Ovary (tissue), 3 donors: Measurements from ENCODE around the gene OXTR.

ENCODE experiments used
- CTCF ChIP-seq, 3 donors: fragments of 450-650 bp in 2 of 3; fragments of 200-600 bp in 1 of 3; IDR thresholded peaks; one replicate each; pipeline versions ENCODE4 v1.5.1 to v1.8.0; 2016 to 2022; ENCODE audit warnings: antibody characterized with exemption in 3 of 3, mild to moderate bottlenecking in 1 of 3
- POLR2A ChIP-seq: fragments of 450-650 bp; IDR thresholded peaks from one replicate; pipeline ENCODE4 v1.6.1; 2017; ENCODE audit warnings: antibody characterized with exemption, mild to moderate bottlenecking, moderate library complexity
- donor health status: DM: no; HTN: no; CAD: no.

GRCh38 chr3:8739757-8740504, 29.5 kb downstream of the OXTR start:
- TF ChIP-seq CTCF (IDR thresholded peaks at IDR 0.05) (no peak), POLR2A (no peak)
